Activated CD4-positive, alpha-beta T cell treated with anti-CD3 and anti-CD28 coated beads for 4 hours (primary cell): Measurements from ENCODE around the gene GRB7.
"Not testable (repeated sequence)": the region's sequence is repeated elsewhere in the genome, so short reads cannot be mapped to it uniquely, and the experiment has no call there.

Source experiments
- DNase-seq, 2 donors: peaks; one replicate each; pipeline ENCODE4 v3.0.0-alpha.2; 2020

Gene GRB7

GRCh38 chr17:39736319-39737165 is 1.2 kb upstream of the GRB7 start:
- DNase-seq = no peak

- no peak for DNase-seq
Measured at GRCh38 chr17:39737206-39737759, 455 bp upstream of the GRB7 start.

- peak; percentile 46 to 47 for DNase-seq
Measured at GRCh38 chr17:39738568-39738901, 797 bp downstream of the GRB7 start.

- DNase-seq = no peak
Measured at GRCh38 chr17:39738983-39739884, 1.5 kb downstream of the GRB7 start.

- no peak for DNase-seq
Measured at GRCh38 chr17:39739885-39740356, 2.2 kb downstream of the GRB7 start.

- DNase-seq = no peak
Measured at GRCh38 chr17:39740357-39741111, 2.8 kb downstream of the GRB7 start.

GRCh38 chr17:39742126-39742855 is 4.6 kb downstream of the GRB7 start:
- DNase-seq = no peak

GRCh38 chr17:39742856-39743436 is 5.2 kb downstream of the GRB7 start:
- DNase-seq = no peak

- DNase-seq = no peak
Measured at GRCh38 chr17:39744075-39744835, 6.5 kb downstream of the GRB7 start.

- DNase-seq = no peak
Measured at GRCh38 chr17:39744836-39745215, 7.1 kb downstream of the GRB7 start.

GRCh38 chr17:39745335-39746144 is 7.8 kb downstream of the GRB7 start:
- DNase-seq = no peak

GRCh38 chr17:39746145-39746461 is 8.4 kb downstream of the GRB7 start:
- DNase-seq = no peak

- no peak for DNase-seq
Measured at GRCh38 chr17:39747745-39748144, 10.0 kb downstream of the GRB7 start.

- DNase-seq = not testable (repeated sequence)
Measured at GRCh38 chr17:39748444-39749034, 10.8 kb downstream of the GRB7 start.

- DNase-seq = no peak
Measured at GRCh38 chr17:39750131-39751015, 12.6 kb downstream of the GRB7 start.

GRCh38 chr17:39751016-39751543 is 13.3 kb downstream of the GRB7 start:
- no peak for DNase-seq

- no peak for DNase-seq
Measured at GRCh38 chr17:39751637-39752036, 13.9 kb downstream of the GRB7 start.

GRCh38 chr17:39752241-39752881 is 14.6 kb downstream of the GRB7 start:
- no peak for DNase-seq
